IMR-90 (cell line): Measurements from ENCODE around the gene XPC.

ENCODE experiments used
- FOS ChIP-seq: fragments of 150-350 bp; IDR thresholded peaks from 2 replicates; pipeline ENCODE4 v1.6.1; 2016; ENCODE audit warnings: low read depth, low read length
- MXI1 ChIP-seq: IDR thresholded peaks from 2 replicates; pipeline ENCODE4 v1.6.1; 2012; ENCODE audit warnings: low read depth, mild to moderate bottlenecking, low read length, moderate library complexity, borderline replicate concordance
- RAD21 ChIP-seq: IDR thresholded peaks from 2 replicates; pipeline ENCODE4 v1.6.1; 2012; ENCODE audit warnings: low read length, improper control_type of control experiment
- TF ChIP-seq, protein P1 (sequence below): conservative IDR thresholded peaks from 2 replicates; pipeline ENCODE4 v1.5.1; 2012; ENCODE audit warnings: mild to moderate bottlenecking, low read depth, low read length, improper control_type of control experiment

GRCh38 chr3:14206548-14207177, 28.3 kb upstream of the XPC start:
- TF ChIP-seq FOS (no peak), MXI1 (no peak), RAD21 (no peak)
- TF ChIP-seq, protein P1, sequence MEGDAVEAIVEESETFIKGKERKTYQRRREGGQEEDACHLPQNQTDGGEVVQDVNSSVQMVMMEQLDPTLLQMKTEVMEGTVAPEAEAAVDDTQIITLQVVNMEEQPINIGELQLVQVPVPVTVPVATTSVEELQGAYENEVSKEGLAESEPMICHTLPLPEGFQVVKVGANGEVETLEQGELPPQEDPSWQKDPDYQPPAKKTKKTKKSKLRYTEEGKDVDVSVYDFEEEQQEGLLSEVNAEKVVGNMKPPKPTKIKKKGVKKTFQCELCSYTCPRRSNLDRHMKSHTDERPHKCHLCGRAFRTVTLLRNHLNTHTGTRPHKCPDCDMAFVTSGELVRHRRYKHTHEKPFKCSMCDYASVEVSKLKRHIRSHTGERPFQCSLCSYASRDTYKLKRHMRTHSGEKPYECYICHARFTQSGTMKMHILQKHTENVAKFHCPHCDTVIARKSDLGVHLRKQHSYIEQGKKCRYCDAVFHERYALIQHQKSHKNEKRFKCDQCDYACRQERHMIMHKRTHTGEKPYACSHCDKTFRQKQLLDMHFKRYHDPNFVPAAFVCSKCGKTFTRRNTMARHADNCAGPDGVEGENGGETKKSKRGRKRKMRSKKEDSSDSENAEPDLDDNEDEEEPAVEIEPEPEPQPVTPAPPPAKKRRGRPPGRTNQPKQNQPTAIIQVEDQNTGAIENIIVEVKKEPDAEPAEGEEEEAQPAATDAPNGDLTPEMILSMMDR = no peak
